ENCODE data around the gene RPS3.
"Not testable (repeated sequence)": the region's sequence is repeated elsewhere in the genome, so short reads cannot be mapped to it uniquely, and the experiment has no call there.

Gene RPS3

GRCh38 chr11:75369560-75370255, 29.6 kb upstream of the RPS3 start:
- CTCF ChIA-PET: interaction anchor here (1.2 to 2.1 kb wide), 4 partner anchors 13 to 17 kb away, joined by 3 to 4 read pairs (median 4); no protein-coding TSS in a partner anchor
- no peak for DNase-seq (ENCODE audit: extremely low spot score)
- POLR2A ChIA-PET: no interaction called here
- TF ChIP-seq CTCF (IDR thresholded peaks at IDR 0.05; ENCODE audit: control extremely low read depth, extremely low read depth, low read depth, missing control alignments): no peak

- TF ChIP-seq CTCF (IDR thresholded peaks at IDR 0.05; ENCODE audit: control extremely low read depth, extremely low read depth, low read depth, missing control alignments): no peak
- POLR2A ChIA-PET: no interaction called here
- CTCF ChIA-PET: interaction anchor here (1.1 to 1.9 kb wide), 5 partner anchors 10 to 92 kb away, joined by 3 to 9 read pairs (median 4); no protein-coding TSS in a partner anchor
- DNase-seq (ENCODE audit: extremely low spot score): no peak
Measured at GRCh38 chr11:75371949-75372876, 27.1 kb upstream of the RPS3 start.

- ChIA-PET POLR2A (no interaction called here), CTCF (interaction anchor here (1.5 to 1.9 kb wide), 2 partner anchors 11 to 12 kb away, joined by 8 to 9 read pairs; no protein-coding TSS in a partner anchor)
- no peak for DNase-seq (ENCODE audit: extremely low spot score)
- no peak for TF ChIP-seq CTCF (IDR thresholded peaks at IDR 0.05; ENCODE audit: control extremely low read depth, extremely low read depth, low read depth, missing control alignments)
Measured at GRCh38 chr11:75373201-75373600, 26.1 kb upstream of the RPS3 start.

- POLR2A ChIA-PET: no interaction called here
- CTCF ChIA-PET: interaction anchor here (1.0 to 1.7 kb wide), 4 partner anchors 10 to 103 kb away, joined by 3 to 5 read pairs (median 4); no protein-coding TSS in a partner anchor
- no peak for DNase-seq (ENCODE audit: extremely low spot score)
- no peak for TF ChIP-seq CTCF (IDR thresholded peaks at IDR 0.05; ENCODE audit: control extremely low read depth, extremely low read depth, low read depth, missing control alignments)
Measured at GRCh38 chr11:75374646-75375045, 24.7 kb upstream of the RPS3 start.

GRCh38 chr11:75375626-75376025, 23.7 kb upstream of the RPS3 start:
- POLR2A ChIA-PET: no interaction called here
- CTCF ChIA-PET: interaction anchor here (0.8 to 2.2 kb wide), 3 partner anchors 9 to 104 kb away, joined by 3 to 10 read pairs (median 3); no protein-coding TSS in a partner anchor
- no peak for DNase-seq (ENCODE audit: extremely low spot score)
- no peak for TF ChIP-seq CTCF (IDR thresholded peaks at IDR 0.05; ENCODE audit: control extremely low read depth, extremely low read depth, low read depth, missing control alignments)

GRCh38 chr11:75376175-75376574, 23.1 kb upstream of the RPS3 start:
- POLR2A ChIA-PET: no interaction called here
- TF ChIP-seq CTCF (IDR thresholded peaks at IDR 0.05; ENCODE audit: control extremely low read depth, extremely low read depth, low read depth, missing control alignments): no peak
- CTCF ChIA-PET: interaction anchor here (0.8 to 2.2 kb wide), 5 partner anchors 9 to 96 kb away, joined by 3 to 10 read pairs (median 4); no protein-coding TSS in a partner anchor
- no peak for DNase-seq (ENCODE audit: extremely low spot score)

- CTCF ChIA-PET: interaction anchor here (13.5 kb wide), 1 partner anchor 100 kb away, joined by 224 read pairs; no protein-coding TSS in a partner anchor
- POLR2A ChIA-PET; DNase-seq (ENCODE audit: extremely low spot score): not testable (repeated sequence)
Measured at GRCh38 chr11:75378776-75379175, 20.5 kb upstream of the RPS3 start.
